ENCODE data around the gene DOP1A.

The DOP1A gene

GRCh38 chr6:83125425-83125824 is 58.0 kb downstream of the DOP1A start:
- H3K4me2 ChIP-seq (ENCODE audit: low read length) = no peak overlapping the region
- H3K4me3 ChIP-seq (ENCODE audit: low read depth, low read length, poor library complexity, severe bottlenecking) = no peak overlapping the region
- H4K20me1 ChIP-seq (ENCODE audit: insufficient read depth, low read length) = no peaks in the 10 kb centered on the region
- no peaks in the 10 kb centered on the region for H3K9me3 ChIP-seq (ENCODE audit: low read length)
- H3K9ac ChIP-seq (ENCODE audit: low read length) = no peak overlapping the region
- H3F3A ChIP-seq (ENCODE audit: insufficient read depth, low read length) = no peaks in the 10 kb centered on the region
- peaks cover 92% of the 10 kb centered on the region for H3K36me3 ChIP-seq (ENCODE audit: insufficient read depth, low read length)
- no peaks in the 10 kb centered on the region for H3K9me2 ChIP-seq (ENCODE audit: low read depth, low read length)
- H3K27me3 ChIP-seq (ENCODE audit: insufficient read depth, low read length) = no peaks in the 10 kb centered on the region
- H3K4me1 ChIP-seq (ENCODE audit: insufficient read depth, low read length, severe bottlenecking) = no peaks in the 10 kb centered on the region
- H2AFZ ChIP-seq (ENCODE audit: low read length) = no peak overlapping the region
- no peak overlapping the region for H3K27ac ChIP-seq (ENCODE audit: low read depth, low read length, poor library complexity, severe bottlenecking)
- no peaks in the 10 kb centered on the region for H3K79me2 ChIP-seq (ENCODE audit: insufficient read depth, low read length)
- TF ChIP-seq CTCF (IDR thresholded peaks at IDR 0.05; ENCODE audit: low read length) (no peak), EZH2 (IDR thresholded peaks at IDR 0.05; ENCODE audit: borderline replicate concordance, low read length) (no peak)

GRCh38 chr6:83126223-83126622 is 58.8 kb downstream of the DOP1A start:
- H2AFZ ChIP-seq (ENCODE audit: low read length) = no peak overlapping the region
- peaks cover 93% of the 10 kb centered on the region for H3K36me3 ChIP-seq (ENCODE audit: insufficient read depth, low read length)
- no peak overlapping the region for H3K4me2 ChIP-seq (ENCODE audit: low read length)
- no peaks in the 10 kb centered on the region for H3F3A ChIP-seq (ENCODE audit: insufficient read depth, low read length)
- H3K9me3 ChIP-seq (ENCODE audit: low read length) = no peaks in the 10 kb centered on the region
- H3K9ac ChIP-seq (ENCODE audit: low read length) = no peak overlapping the region
- no peak overlapping the region for H3K4me3 ChIP-seq (ENCODE audit: low read depth, low read length, poor library complexity, severe bottlenecking)
- H4K20me1 ChIP-seq (ENCODE audit: insufficient read depth, low read length) = no peaks in the 10 kb centered on the region
- TF ChIP-seq CTCF (IDR thresholded peaks at IDR 0.05; ENCODE audit: low read length) (no peak), EZH2 (IDR thresholded peaks at IDR 0.05; ENCODE audit: borderline replicate concordance, low read length) (no peak)
- H3K4me1 ChIP-seq (ENCODE audit: insufficient read depth, low read length, severe bottlenecking) = no peaks in the 10 kb centered on the region
- no peaks in the 10 kb centered on the region for H3K9me2 ChIP-seq (ENCODE audit: low read depth, low read length)
- H3K79me2 ChIP-seq (ENCODE audit: insufficient read depth, low read length) = no peaks in the 10 kb centered on the region
- no peak overlapping the region for H3K27ac ChIP-seq (ENCODE audit: low read depth, low read length, poor library complexity, severe bottlenecking)
- H3K27me3 ChIP-seq (ENCODE audit: insufficient read depth, low read length) = no peaks in the 10 kb centered on the region

GRCh38 chr6:83126807-83127206 is 59.3 kb downstream of the DOP1A start:
- H3K36me3 ChIP-seq (ENCODE audit: insufficient read depth, low read length) = peaks cover 98% of the 10 kb centered on the region

More at GRCh38 chr6:83126807-83127206, 59.3 kb downstream of the DOP1A start:
- H2AFZ ChIP-seq (ENCODE audit: low read length) = no peak overlapping the region
- no peaks in the 10 kb centered on the region for H3K79me2 ChIP-seq (ENCODE audit: insufficient read depth, low read length)
- no peak overlapping the region for H3K27ac ChIP-seq (ENCODE audit: low read depth, low read length, poor library complexity, severe bottlenecking)
- H3K4me3 ChIP-seq (ENCODE audit: low read depth, low read length, poor library complexity, severe bottlenecking) = no peak overlapping the region
- no peaks in the 10 kb centered on the region for H3K27me3 ChIP-seq (ENCODE audit: insufficient read depth, low read length)
- H3K9ac ChIP-seq (ENCODE audit: low read length) = no peak overlapping the region
- no peak overlapping the region for H3K4me2 ChIP-seq (ENCODE audit: low read length)
- no peaks in the 10 kb centered on the region for H4K20me1 ChIP-seq (ENCODE audit: insufficient read depth, low read length)
- H3F3A ChIP-seq (ENCODE audit: insufficient read depth, low read length) = no peaks in the 10 kb centered on the region
- TF ChIP-seq EZH2 (IDR thresholded peaks at IDR 0.05; ENCODE audit: borderline replicate concordance, low read length) (no peak), CTCF (IDR thresholded peaks at IDR 0.05; ENCODE audit: low read length) (no peak)
- no peaks in the 10 kb centered on the region for H3K9me2 ChIP-seq (ENCODE audit: low read depth, low read length)
- no peaks in the 10 kb centered on the region for H3K9me3 ChIP-seq (ENCODE audit: low read length)
- H3K4me1 ChIP-seq (ENCODE audit: insufficient read depth, low read length, severe bottlenecking) = no peaks in the 10 kb centered on the region
